Smooth muscle cell (in vitro differentiated cells): ENCODE data around the gene SELENOF. TPM values are rescaled to one million over a fixed set of nuclear protein-coding genes. Genes with fewer than 3 reads are reported as not detected.
A peak's percentile ranks its signal among the peaks of the same experiment; 100 is the strongest.
"Not testable (repeated sequence)": the region's sequence is repeated elsewhere in the genome, so short reads cannot be mapped to it uniquely, and the experiment has no call there.

ENCODE experiments used
- DNase-seq: peaks from one replicate; lab custom pipeline; 2025; ENCODE audit not compliant: unreplicated experiment; lab: John Stamatoyannopoulos, UW
- H2AFZ ChIP-seq: fragments of 200-600 bp; sonication (generic); 2 replicates; pipeline ENCODE4 v1.6.0; 2016; ENCODE audit warnings: antibody characterized with exemption, low read depth, mild to moderate bottlenecking
- H3F3A ChIP-seq: fragments of 200-600 bp; sonication (generic); 2 replicates; pipeline ENCODE4 v1.6.0; 2017; ENCODE audit warnings: antibody characterized with exemption, low read depth
- H3K27ac ChIP-seq: fragments of 200-600 bp; sonication (generic); 2 replicates; pipeline ENCODE4 v1.5.1; 2016; ENCODE audit warnings: low read depth, mild to moderate bottlenecking
- H3K27me3 ChIP-seq: fragments of 200-600 bp; sonication (generic); 2 replicates; pipeline ENCODE4 v1.6.1; 2016; ENCODE audit warnings: low read depth, mild to moderate bottlenecking
- H3K36me3 ChIP-seq: fragments of 200-600 bp; sonication (generic); 2 replicates; pipeline ENCODE4 v1.5.1; 2016; ENCODE audit warnings: low read depth
- H3K4me1 ChIP-seq: fragments of 200-600 bp; sonication (generic); 2 replicates; pipeline ENCODE4 v1.5.1; 2016; ENCODE audit warnings: low read depth
- H3K4me2 ChIP-seq: fragments of 200-600 bp; sonication (generic); 2 replicates; pipeline ENCODE4 v1.6.0; 2016; ENCODE audit warnings: mild to moderate bottlenecking
- H3K4me3 ChIP-seq: fragments of 200-600 bp; sonication (generic); 2 replicates; pipeline ENCODE4 v1.5.1; 2016; ENCODE audit warnings: mild to moderate bottlenecking
- H3K79me2 ChIP-seq: fragments of 200-600 bp; sonication (generic); 2 replicates; pipeline ENCODE4 v1.6.0; 2016; ENCODE audit warnings: low read depth, mild to moderate bottlenecking
- H3K9ac ChIP-seq: fragments of 200-600 bp; sonication (generic); 2 replicates; pipeline ENCODE4 v1.6.0; 2016; ENCODE audit warnings: low read depth
- H3K9me3 ChIP-seq: fragments of 200-600 bp; sonication (generic); replicated peaks from 2 replicates; pipeline ENCODE4 v1.5.1; 2016; ENCODE audit warnings: low read depth
- H4K20me1 ChIP-seq: fragments of 200-600 bp; sonication (generic); 2 replicates; pipeline ENCODE4 v1.6.0; 2016; ENCODE audit warnings: low read depth
- CTCF ChIP-seq: fragments of 200-600 bp; sonication (generic); IDR thresholded peaks from 2 replicates; pipeline ENCODE4 v1.5.1; 2017; ENCODE audit warnings: borderline replicate concordance, mild to moderate bottlenecking, antibody characterized with exemption; ENCODE audit not compliant: insufficient read depth, poor library complexity, severe bottlenecking
- WGBS: methylation state at CpG from one replicate; pipeline ENCODE4 v1.1.7; 2016; ENCODE audit warnings: low lambda C conversion rate; 5-methylcytosine and 5-hydroxymethylcytosine counted together
- polyA plus RNA-seq: library from polyadenylated mRNA; unstranded; fragments of >200 nt; fragmentation: Nextera tagmentation; extraction: Ambion mirVana; gene quantifications from 2 replicates; pipeline ENCODE4 v1.2.1, GENCODE V29; 2016
- total RNA-seq: library from RNA; depleted of rRNA; stranded (reverse); fragments of >200 nt; gene quantifications from 2 replicates; pipeline ENCODE4 v1.2.3, GENCODE V29; 2014

The SELENOF gene
- total and polyA plus RNA-seq, 2 experiments from 2014 or later: 185 to 252 TPM

- Histone ChIP-seq H4K20me1 (peaks cover 44% of the 10 kb centered on the region), H3K4me2 (no peak overlapping the region), H3K4me3 (no peak overlapping the region), H3K27ac (no peak overlapping the region), H3K27me3 (no peaks in the 10 kb centered on the region), H3K9ac (no peak overlapping the region), H3K79me2 (peaks cover 28% of the 10 kb centered on the region), H3K4me1 (no peaks in the 10 kb centered on the region), H3K36me3 (no peaks in the 10 kb centered on the region), H3F3A (no peaks in the 10 kb centered on the region), H3K9me3 (no peaks in the 10 kb centered on the region), H2AFZ (no peak overlapping the region)
- no peak for TF ChIP-seq CTCF
- WGBS: 94% methylated on average over 3 of the region's 3 CpGs
- no peak for DNase-seq
Observed at GRCh38 chr1:86871001-86871400, 42.9 kb downstream of the SELENOF start.

GRCh38 chr1:86868477-86868876 lies 45.4 kb downstream of the SELENOF start:
- Histone ChIP-seq H3K4me1 (no peaks in the 10 kb centered on the region), H3K4me3 (no peak overlapping the region), H3K79me2 (peaks cover 35% of the 10 kb centered on the region), H2AFZ (no peak overlapping the region), H3K9ac (no peak overlapping the region), H3F3A (no peaks in the 10 kb centered on the region), H3K27ac (peak overlapping the region; percentile 0), H3K4me2 (no peak overlapping the region), H3K27me3 (no peaks in the 10 kb centered on the region), H4K20me1 (peaks cover 59% of the 10 kb centered on the region), H3K9me3 (no peaks in the 10 kb centered on the region), H3K36me3 (no peaks in the 10 kb centered on the region)
- no peak for DNase-seq
- TF ChIP-seq CTCF: no peak
- 97% methylated on average over 1 of the region's 1 CpG for WGBS

- H3K9me3 ChIP-seq, H3K4me2 ChIP-seq, H3K27me3 ChIP-seq, H3K36me3 ChIP-seq, H3F3A ChIP-seq, DNase-seq, H2AFZ ChIP-seq, H3K4me3 ChIP-seq, H3K27ac ChIP-seq, H3K4me1 ChIP-seq, H3K9ac ChIP-seq: not testable (repeated sequence)
- 95% methylated on average over 4 of the region's 4 CpGs for WGBS
- H4K20me1 ChIP-seq: peaks cover 59% of the 10 kb centered on the region
- peaks cover 36% of the 10 kb centered on the region for H3K79me2 ChIP-seq
Observed at GRCh38 chr1:86867278-86867677, 46.6 kb downstream of the SELENOF start.

- DNase-seq: no peak
- H3K4me1 ChIP-seq: no peaks in the 10 kb centered on the region
- H3K79me2 ChIP-seq: peaks cover 31% of the 10 kb centered on the region
- H3K9me3 ChIP-seq: no peaks in the 10 kb centered on the region
- no peak overlapping the region for H3K27ac ChIP-seq
- H3K9ac ChIP-seq: no peak overlapping the region
- peaks cover 56% of the 10 kb centered on the region for H4K20me1 ChIP-seq
- peaks cover 6% of the 10 kb centered on the region for H3K36me3 ChIP-seq
- no peak for TF ChIP-seq CTCF
- H2AFZ ChIP-seq: no peak overlapping the region
- H3K4me2 ChIP-seq: no peak overlapping the region
- no peaks in the 10 kb centered on the region for H3K27me3 ChIP-seq
- no peaks in the 10 kb centered on the region for H3F3A ChIP-seq
- no peak overlapping the region for H3K4me3 ChIP-seq
Observed at GRCh38 chr1:86866665-86867064, 47.3 kb downstream of the SELENOF start.
